ENCODE data around the gene CADPS2. TPM values are rescaled to one million over a fixed set of nuclear protein-coding genes. Genes with fewer than 3 reads are reported as not detected.
"Not testable (repeated sequence)": the region's sequence is repeated elsewhere in the genome, so short reads cannot be mapped to it uniquely, and the experiment has no call there.

Gene CADPS2
- total RNA-seq, 2 donors from 2014 or later, result 4.3 to 11.7 TPM

GRCh38 chr7:122844191-122844988 is 41.9 kb downstream of the CADPS2 start:
- no peak overlapping the region for H3K9ac ChIP-seq (ENCODE audit: extremely low read depth, low read length, poor library complexity, severe bottlenecking)
- WGBS, 2 experiments (ENCODE audit: insufficient coverage in 1 of 2, insufficient read length in 1 of 2), result 93 to 98% methylated on average over 2 to 3 of the region's 3 CpGs
- peak overlapping the region; percentile 41 for H3K27ac Mint-ChIP-seq
- no peaks in the 10 kb centered on the region for H3K9me3 Mint-ChIP-seq
- H3K36me3 ChIP-seq (ENCODE audit: control insufficient read depth, insufficient read depth, low read length), result no peaks in the 10 kb centered on the region
- no peak overlapping the region for H3K4me3 Mint-ChIP-seq
- no peak overlapping the region for H3K27ac ChIP-seq (ENCODE audit: low read depth, low read length)
- H3K9me3 ChIP-seq (ENCODE audit: control insufficient read depth, low read length), result no peaks in the 10 kb centered on the region
- no peaks in the 10 kb centered on the region for H3K27me3 ChIP-seq (ENCODE audit: control insufficient read depth, insufficient read depth, low read length, poor library complexity, severe bottlenecking)
- H3K27me3 Mint-ChIP-seq (ENCODE audit: insufficient read depth), result no peaks in the 10 kb centered on the region
- no peak for TF ChIP-seq CTCF (conservative IDR thresholded peaks at IDR 0.05)
- no peaks in the 10 kb centered on the region for H3K36me3 Mint-ChIP-seq (ENCODE audit: low read depth)
- H3K4me1 Mint-ChIP-seq, result peaks cover 31% of the 10 kb centered on the region
- no peak for DNase-seq
- H3K4me1 ChIP-seq (ENCODE audit: control insufficient read depth, insufficient read depth, low read length), result no peaks in the 10 kb centered on the region
- no peak overlapping the region for H3K4me3 ChIP-seq (ENCODE audit: low read length)

- Histone ChIP-seq H3K9me3 (ENCODE audit: control insufficient read depth, low read length) (no peaks in the 10 kb centered on the region), H3K27me3 (ENCODE audit: control insufficient read depth, insufficient read depth, low read length, poor library complexity, severe bottlenecking) (no peaks in the 10 kb centered on the region), H3K36me3 (ENCODE audit: control insufficient read depth, insufficient read depth, low read length) (no peaks in the 10 kb centered on the region), H3K4me1 (ENCODE audit: control insufficient read depth, insufficient read depth, low read length) (no peaks in the 10 kb centered on the region), H3K9ac (ENCODE audit: extremely low read depth, low read length, poor library complexity, severe bottlenecking) (no peak overlapping the region), H3K27ac (ENCODE audit: low read depth, low read length) (no peak overlapping the region), H3K4me3 (ENCODE audit: low read length) (no peak overlapping the region)
- Mint-ChIP-seq H3K9me3 (peaks cover 5% of the 10 kb centered on the region), H3K36me3 (ENCODE audit: low read depth) (no peaks in the 10 kb centered on the region), H3K27ac (no peak overlapping the region), H3K4me1 (peaks cover 26% of the 10 kb centered on the region), H3K4me3 (no peak overlapping the region), H3K27me3 (ENCODE audit: insufficient read depth) (no peaks in the 10 kb centered on the region)
- TF ChIP-seq CTCF (conservative IDR thresholded peaks at IDR 0.05), result no peak
- 89 to 94% methylated on average over 1 of the region's 1 CpG for WGBS, 2 experiments (ENCODE audit: insufficient coverage in 1 of 2, insufficient read length in 1 of 2)
- no peak for DNase-seq
Measured at GRCh38 chr7:122842971-122843370, 43.3 kb downstream of the CADPS2 start.

- not testable (repeated sequence) for H3K9me3 ChIP-seq (ENCODE audit: control insufficient read depth, low read length); H3K4me3 ChIP-seq (ENCODE audit: low read length); DNase-seq; H3K27me3 Mint-ChIP-seq (ENCODE audit: insufficient read depth); H3K4me1 Mint-ChIP-seq; H3K27ac ChIP-seq (ENCODE audit: low read depth, low read length); H3K36me3 Mint-ChIP-seq (ENCODE audit: low read depth); H3K36me3 ChIP-seq (ENCODE audit: control insufficient read depth, insufficient read depth, low read length); H3K4me1 ChIP-seq (ENCODE audit: control insufficient read depth, insufficient read depth, low read length); H3K4me3 Mint-ChIP-seq; H3K27ac Mint-ChIP-seq; H3K27me3 ChIP-seq (ENCODE audit: control insufficient read depth, insufficient read depth, low read length, poor library complexity, severe bottlenecking); H3K9ac ChIP-seq (ENCODE audit: extremely low read depth, low read length, poor library complexity, severe bottlenecking)
- 75 to 91% methylated on average over 1 to 2 of the region's 2 CpGs for WGBS, 2 experiments (ENCODE audit: insufficient coverage in 1 of 2, insufficient read length in 1 of 2)
- H3K9me3 Mint-ChIP-seq, result peaks cover 17% of the 10 kb centered on the region
Measured at GRCh38 chr7:122836286-122836685, 50.0 kb downstream of the CADPS2 start.

GRCh38 chr7:122834571-122834942 is 51.7 kb downstream of the CADPS2 start:
- not testable (repeated sequence) for H3K9ac ChIP-seq (ENCODE audit: extremely low read depth, low read length, poor library complexity, severe bottlenecking); H3K36me3 ChIP-seq (ENCODE audit: control insufficient read depth, insufficient read depth, low read length); H3K27me3 ChIP-seq (ENCODE audit: control insufficient read depth, insufficient read depth, low read length, poor library complexity, severe bottlenecking); H3K27ac ChIP-seq (ENCODE audit: low read depth, low read length); H3K36me3 Mint-ChIP-seq (ENCODE audit: low read depth); H3K4me1 Mint-ChIP-seq; H3K4me1 ChIP-seq (ENCODE audit: control insufficient read depth, insufficient read depth, low read length); H3K27me3 Mint-ChIP-seq (ENCODE audit: insufficient read depth); H3K9me3 ChIP-seq (ENCODE audit: control insufficient read depth, low read length)
- peak overlapping the region; percentile 39 for H3K4me3 Mint-ChIP-seq
- peak; percentile 65 for DNase-seq
- H3K9me3 Mint-ChIP-seq, result peaks cover 17% of the 10 kb centered on the region
- WGBS, 2 experiments (ENCODE audit: insufficient coverage in 1 of 2, insufficient read length in 1 of 2), result 23 to 43% methylated on average over 7 to 9 of the region's 9 CpGs
- H3K4me3 ChIP-seq (ENCODE audit: low read length), result peak overlapping the region; percentile 53
- H3K27ac Mint-ChIP-seq, result peak overlapping the region; percentile 66
